Measurements from ENCODE around the gene CTNND2.

GRCh38 chr5:11609570-11610303 lies 294.5 kb downstream of the CTNND2 start:
- no peak for TF ChIP-seq CTCF (conservative IDR thresholded peaks at IDR 0.05)
- TF ChIP-seq ZFX (IDR thresholded peaks at IDR 0.05) = no peak

Measured in C4-2B (cell line).